ENCODE results near the gene STON2.
A peak's percentile ranks its signal among the peaks of the same experiment; 100 is the strongest.
"Not testable (repeated sequence)": the region's sequence is repeated elsewhere in the genome, so short reads cannot be mapped to it uniquely, and the experiment has no call there.

STON2 gene, protein sequence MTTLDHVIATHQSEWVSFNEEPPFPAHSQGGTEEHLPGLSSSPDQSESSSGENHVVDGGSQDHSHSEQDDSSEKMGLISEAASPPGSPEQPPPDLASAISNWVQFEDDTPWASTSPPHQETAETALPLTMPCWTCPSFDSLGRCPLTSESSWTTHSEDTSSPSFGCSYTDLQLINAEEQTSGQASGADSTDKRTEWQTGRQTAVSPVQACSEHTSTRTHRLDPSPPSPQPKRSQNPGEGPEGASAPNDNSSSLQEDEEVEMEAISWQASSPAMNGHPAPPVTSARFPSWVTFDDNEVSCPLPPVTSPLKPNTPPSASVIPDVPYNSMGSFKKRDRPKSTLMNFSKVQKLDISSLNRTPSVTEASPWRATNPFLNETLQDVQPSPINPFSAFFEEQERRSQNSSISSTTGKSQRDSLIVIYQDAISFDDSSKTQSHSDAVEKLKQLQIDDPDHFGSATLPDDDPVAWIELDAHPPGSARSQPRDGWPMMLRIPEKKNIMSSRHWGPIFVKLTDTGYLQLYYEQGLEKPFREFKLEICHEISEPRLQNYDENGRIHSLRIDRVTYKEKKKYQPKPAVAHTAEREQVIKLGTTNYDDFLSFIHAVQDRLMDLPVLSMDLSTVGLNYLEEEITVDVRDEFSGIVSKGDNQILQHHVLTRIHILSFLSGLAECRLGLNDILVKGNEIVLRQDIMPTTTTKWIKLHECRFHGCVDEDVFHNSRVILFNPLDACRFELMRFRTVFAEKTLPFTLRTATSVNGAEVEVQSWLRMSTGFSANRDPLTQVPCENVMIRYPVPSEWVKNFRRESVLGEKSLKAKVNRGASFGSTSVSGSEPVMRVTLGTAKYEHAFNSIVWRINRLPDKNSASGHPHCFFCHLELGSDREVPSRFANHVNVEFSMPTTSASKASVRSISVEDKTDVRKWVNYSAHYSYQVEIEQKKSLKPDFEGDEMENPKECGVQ

DNA sequence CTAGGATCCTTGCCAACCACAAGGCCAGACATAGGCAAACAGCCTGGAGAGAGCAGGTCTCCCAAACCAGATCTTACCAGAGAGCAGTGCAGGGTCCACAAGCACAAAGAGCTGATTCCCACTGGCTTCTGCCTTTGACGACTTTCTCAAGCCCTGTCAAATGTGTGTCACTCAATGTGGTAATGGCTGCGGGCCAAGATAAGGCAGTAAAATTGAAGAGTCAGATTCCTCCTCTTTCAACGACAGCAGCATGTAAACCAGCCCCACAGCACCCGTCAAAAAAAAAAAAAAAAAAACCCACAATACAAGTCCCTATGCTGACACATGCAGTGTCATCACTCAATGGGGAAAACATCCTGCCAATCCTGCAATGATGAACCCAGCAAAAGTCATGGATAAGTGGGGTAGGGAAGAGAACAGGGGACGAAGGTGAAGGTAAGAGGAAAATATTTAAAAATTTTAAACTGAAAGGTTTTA is at the start of gene STON2:
Gene STON2 (minus strand): TSS at position 123 of the 477 bp plus-strand sequence. CDS start 1,942 bp downstream, outside the sequence.
- peak; percentile 61 for DNase-seq

DNA sequence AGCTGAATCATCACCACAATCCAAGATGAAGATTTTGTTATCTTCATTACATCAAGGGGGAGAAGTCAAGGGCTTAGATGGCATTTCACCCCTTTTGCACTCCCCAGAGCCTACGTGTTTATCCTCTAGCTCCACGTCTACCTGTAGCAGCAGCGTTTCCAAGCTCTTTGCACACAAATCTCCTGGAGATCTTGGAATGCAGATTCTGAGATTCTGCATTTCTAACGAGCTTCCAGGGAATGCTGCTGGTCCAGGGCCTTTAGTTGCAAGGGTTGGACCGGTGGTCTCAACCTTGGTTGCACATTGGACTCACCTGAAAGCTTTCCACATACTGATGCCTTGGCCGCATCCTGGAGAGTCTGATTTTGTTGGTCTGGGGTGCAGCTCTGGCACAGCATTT is 49.5 kb upstream of the STON2 start:
- DNase-seq = no peak

DNA sequence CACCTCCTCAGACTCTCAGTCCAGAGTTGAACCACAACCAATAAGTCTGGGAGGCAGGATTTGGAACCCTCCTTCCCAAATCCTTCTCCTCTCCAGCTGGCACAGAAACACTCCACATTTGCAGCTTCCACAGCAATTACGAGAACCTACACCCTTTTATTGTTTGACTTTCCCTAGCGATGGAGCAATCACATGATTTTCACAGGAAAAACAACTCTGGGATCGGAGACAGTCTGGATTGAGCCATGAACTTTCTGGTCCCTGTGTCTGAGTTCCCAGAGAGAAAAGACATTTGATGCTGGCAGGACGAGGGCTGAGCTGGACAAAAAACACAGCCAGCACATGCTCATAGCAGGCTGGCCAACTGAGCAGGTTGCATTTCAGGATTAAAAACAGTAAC is 49.0 kb upstream of the STON2 start:
- peak; percentile 86 for DNase-seq

- no peak for DNase-seq
Observed at GRCh38 chr14:81447021-81447764, 47.1 kb upstream of the STON2 start.

GRCh38 chr14:81446279-81447007 is 46.3 kb upstream of the STON2 start:
- DNase-seq = no peak

GRCh38 chr14:81441626-81442134 is 41.6 kb upstream of the STON2 start:
- no peak for DNase-seq

DNA sequence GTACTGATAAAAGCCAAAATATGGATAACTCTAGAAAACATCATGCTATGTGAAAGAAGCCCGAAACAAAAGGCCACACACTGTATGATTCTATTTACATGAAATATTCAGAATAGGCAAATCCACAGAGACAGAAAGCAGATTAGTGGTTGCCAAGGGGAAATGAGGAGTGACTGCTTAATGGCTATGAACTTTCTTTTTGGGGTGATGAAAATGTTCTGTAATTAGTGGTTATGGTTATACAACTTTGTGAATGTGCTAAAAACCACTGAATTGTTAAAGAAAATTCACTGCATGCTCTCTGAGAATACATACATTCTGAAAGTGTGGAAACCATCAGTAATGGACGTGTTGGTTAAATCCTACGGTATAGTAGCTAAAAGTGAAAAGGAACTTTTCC is 39.9 kb upstream of the STON2 start:
- no peak for DNase-seq

GRCh38 chr14:81437244-81437643 is 37.1 kb upstream of the STON2 start:
- no peak for DNase-seq

GRCh38 chr14:81436296-81437138 is 36.4 kb upstream of the STON2 start:
- peak; percentile 88 for DNase-seq

- DNase-seq = peak; percentile 78
Observed at GRCh38 chr14:81435391-81436295, 35.5 kb upstream of the STON2 start.

GRCh38 chr14:81435048-81435390 is 34.9 kb upstream of the STON2 start:
- no peak for DNase-seq

DNA sequence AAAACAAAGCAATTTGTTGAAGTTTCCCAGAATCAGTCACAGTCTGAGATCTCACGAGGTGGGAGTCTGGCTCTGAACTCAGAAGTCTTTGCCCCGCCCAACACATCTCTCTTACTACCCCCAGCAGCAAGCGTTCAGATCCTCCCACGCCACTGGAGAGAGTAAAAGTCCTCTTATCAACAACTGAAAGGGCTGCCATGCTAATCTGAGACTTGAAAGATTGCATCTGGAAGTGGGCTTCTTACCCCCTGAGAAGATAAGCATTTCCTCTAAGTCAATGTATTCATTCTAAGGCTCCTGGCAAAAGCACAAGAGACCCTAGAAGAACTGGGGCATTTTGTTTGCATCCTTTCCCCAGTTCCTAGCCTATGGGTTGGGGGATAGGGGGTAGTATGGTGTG is 34.1 kb upstream of the STON2 start:
- DNase-seq = no peak

DNA sequence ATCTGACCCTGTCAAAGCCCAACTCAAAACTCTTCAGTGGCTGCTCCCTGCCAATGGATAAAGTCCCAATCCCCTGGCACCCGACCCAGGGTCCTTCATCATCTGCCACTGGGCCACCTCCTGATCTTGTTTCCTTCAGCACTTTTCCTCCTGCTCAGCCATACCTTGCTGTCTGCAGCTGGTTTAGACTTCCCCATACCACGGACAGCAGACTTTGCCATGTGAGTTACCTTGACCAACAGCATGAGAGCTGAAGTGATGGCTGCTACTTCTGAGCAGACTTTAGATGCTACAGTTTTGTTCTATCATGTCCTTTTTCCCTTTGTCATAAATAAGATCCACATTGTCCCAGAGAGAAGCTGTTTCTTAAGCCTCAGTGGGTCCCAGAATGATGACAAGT is 33.3 kb upstream of the STON2 start:
- DNase-seq = no peak

GRCh38 chr14:81432219-81432661 is 32.1 kb upstream of the STON2 start:
- DNase-seq = peak; percentile 49

- no peak for DNase-seq
Observed at GRCh38 chr14:81430235-81430634, 30.1 kb upstream of the STON2 start.

GRCh38 chr14:81429749-81430148 is 29.6 kb upstream of the STON2 start:
- not testable (repeated sequence) for DNase-seq

DNA sequence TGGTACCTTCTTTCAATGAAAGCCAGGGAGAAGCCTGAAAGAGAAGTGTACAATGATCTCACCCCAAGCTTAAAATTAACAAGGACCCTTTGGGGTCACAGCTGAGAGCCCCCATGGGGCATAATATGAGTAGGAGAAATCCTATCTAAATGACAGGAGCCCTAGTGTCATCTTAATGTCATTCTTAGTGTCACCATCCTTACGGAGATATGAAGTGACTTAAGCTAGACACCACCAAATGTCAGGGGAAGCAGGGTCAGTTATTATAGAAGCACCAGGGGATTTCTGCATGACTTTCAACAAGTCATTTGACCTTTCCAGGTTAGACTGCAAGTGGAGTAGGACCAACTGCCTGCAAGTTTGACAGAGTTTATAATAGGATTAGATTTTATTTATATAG is 28.9 kb upstream of the STON2 start:
- no peak for DNase-seq

- DNase-seq = peak; percentile 58
Observed at GRCh38 chr14:81427348-81428058, 27.4 kb upstream of the STON2 start.

GRCh38 chr14:81423504-81423903 is 23.4 kb upstream of the STON2 start:
- DNase-seq = peak; percentile 75

Measured in femur (tissue), 1 donor.